Natural killer cell (primary cell): ENCODE data around the gene POLE3. TPM values are rescaled to one million over a fixed set of nuclear protein-coding genes. Genes with fewer than 3 reads are reported as not detected.
"Not testable (repeated sequence)": the region's sequence is repeated elsewhere in the genome, so short reads cannot be mapped to it uniquely, and the experiment has no call there.

Source experiments
- ATAC-seq, 3 donors: fragments of 150-1000 bp in 2 of 3; fragments of 200-7000 bp in 1 of 3; cut with Tn5 transposase; 1 replicate in 1 of 3; 2 replicates in 2 of 3; pipeline ENCODE4 v1.10.0; 2021; ENCODE audit warnings: mild to moderate bottlenecking in 2 of 3, moderate library complexity in 2 of 3
- DNase-seq, 2 donors: peaks; one replicate each; pipeline versions ENCODE4 v3.0.0 to v3.0.0-alpha.2; 2013 to 2021; ENCODE audit warnings: mixed read lengths in 1 of 2
- H3K27ac ChIP-seq: one replicate; pipeline ENCODE4 v1.5.1; 2013; ENCODE audit warnings: mild to moderate bottlenecking, low read length
- H3K27me3 ChIP-seq: one replicate; pipeline ENCODE4 v1.6.1; 2013; ENCODE audit warnings: low read length; ENCODE audit not compliant: control insufficient read depth, insufficient read depth
- H3K36me3 ChIP-seq: one replicate; pipeline ENCODE4 v1.6.1; 2013; ENCODE audit warnings: low read length; ENCODE audit not compliant: control insufficient read depth, insufficient read depth
- H3K4me1 ChIP-seq: one replicate; pipeline ENCODE4 v1.6.1; 2013; ENCODE audit warnings: low read length; ENCODE audit not compliant: control insufficient read depth, insufficient read depth
- H3K4me3 ChIP-seq: one replicate; pipeline ENCODE4 v1.5.1; 2013; ENCODE audit warnings: low read length
- H3K9me3 ChIP-seq: one replicate; pipeline ENCODE4 v1.6.1; 2013; ENCODE audit warnings: low read length; ENCODE audit not compliant: control insufficient read depth, insufficient read depth
- H3K27ac Mint-ChIP-seq, 2 donors: one replicate each; pipeline ENCODE4 v1.8.0; 2022; ENCODE audit warnings: mild to moderate bottlenecking in 2 of 2, mixed read lengths in 2 of 2, moderate library complexity in 1 of 2
- H3K27me3 Mint-ChIP-seq, 2 donors: one replicate each; pipeline ENCODE4 v1.8.0; 2022; ENCODE audit warnings: low read depth in 2 of 2, mixed read lengths in 2 of 2
- H3K36me3 Mint-ChIP-seq: one replicate; pipeline ENCODE4 v1.8.0; 2022; ENCODE audit warnings: mixed read lengths
- H3K4me1 Mint-ChIP-seq, 2 donors: one replicate each; pipeline ENCODE4 v1.8.0; 2022; ENCODE audit warnings: mixed read lengths in 2 of 2
- H3K4me3 Mint-ChIP-seq: one replicate; pipeline ENCODE4 v1.8.0; 2022; ENCODE audit warnings: mild to moderate bottlenecking, moderate library complexity, mixed read lengths
- H3K9me3 Mint-ChIP-seq, 2 donors: one replicate each; pipeline ENCODE4 v1.8.0; 2022; ENCODE audit warnings: mixed read lengths in 2 of 2
- CTCF ChIP-seq: fragments of 200-600 bp; IDR thresholded peaks from one replicate; pipeline ENCODE4 v1.8.0; 2022; ENCODE audit warnings: antibody characterized with exemption
- WGBS: methylation state at CpG from one replicate; pipeline ENCODE4 v1.1.7; 2013; ENCODE audit warnings: missing lambda C conversion rate; ENCODE audit not compliant: insufficient coverage; 5-methylcytosine and 5-hydroxymethylcytosine counted together
- intact Hi-C: fragments of 100-400 bp; cut with micrococcal nuclease; formaldehyde crosslinking; loops from one replicate; pipeline ENCODE4 v1.14.2; 2022
- total RNA-seq, 4 donors: library from RNA; stranded (reverse); fragments of 120-200 nt in 1 of 4; gene quantifications; one replicate each; pipeline versions ENCODE4 v1.2.3 to v1.2.4, GENCODE V29; 2013 to 2022

Gene POLE3
- total RNA-seq, 3 donors from 2014 or later (not counting 1 experiment from before 2014, with no cell fraction given), result 59.2 to 66.7 (median 62.2) TPM

- Mint-ChIP-seq H3K9me3 (no peaks in the 10 kb centered on the region), H3K27me3 (no peaks in the 10 kb centered on the region), H3K4me3 (no peak overlapping the region), H3K36me3 (peaks cover 7% of the 10 kb centered on the region), H3K27ac (no peak overlapping the region), H3K4me1 (no peaks in the 10 kb centered on the region)
- peaks cover 48% of the 10 kb centered on the region for H3K36me3 ChIP-seq
- ATAC-seq, result no peak
- H3K4me3 ChIP-seq, result no peak overlapping the region
- H3K9me3 ChIP-seq, result no peaks in the 10 kb centered on the region
- intact Hi-C loops, result no loop called here
- H3K27ac ChIP-seq, result no peak overlapping the region
- no peaks in the 10 kb centered on the region for H3K4me1 ChIP-seq
- H3K27me3 ChIP-seq, result no peaks in the 10 kb centered on the region
- TF ChIP-seq CTCF, result no peak
- 93% methylated on average over 9 of the region's 9 CpGs for WGBS
- no peak for DNase-seq
Observed at GRCh38 chr9:113387560-113388230, 22.8 kb downstream of the POLE3 start.

DNA sequence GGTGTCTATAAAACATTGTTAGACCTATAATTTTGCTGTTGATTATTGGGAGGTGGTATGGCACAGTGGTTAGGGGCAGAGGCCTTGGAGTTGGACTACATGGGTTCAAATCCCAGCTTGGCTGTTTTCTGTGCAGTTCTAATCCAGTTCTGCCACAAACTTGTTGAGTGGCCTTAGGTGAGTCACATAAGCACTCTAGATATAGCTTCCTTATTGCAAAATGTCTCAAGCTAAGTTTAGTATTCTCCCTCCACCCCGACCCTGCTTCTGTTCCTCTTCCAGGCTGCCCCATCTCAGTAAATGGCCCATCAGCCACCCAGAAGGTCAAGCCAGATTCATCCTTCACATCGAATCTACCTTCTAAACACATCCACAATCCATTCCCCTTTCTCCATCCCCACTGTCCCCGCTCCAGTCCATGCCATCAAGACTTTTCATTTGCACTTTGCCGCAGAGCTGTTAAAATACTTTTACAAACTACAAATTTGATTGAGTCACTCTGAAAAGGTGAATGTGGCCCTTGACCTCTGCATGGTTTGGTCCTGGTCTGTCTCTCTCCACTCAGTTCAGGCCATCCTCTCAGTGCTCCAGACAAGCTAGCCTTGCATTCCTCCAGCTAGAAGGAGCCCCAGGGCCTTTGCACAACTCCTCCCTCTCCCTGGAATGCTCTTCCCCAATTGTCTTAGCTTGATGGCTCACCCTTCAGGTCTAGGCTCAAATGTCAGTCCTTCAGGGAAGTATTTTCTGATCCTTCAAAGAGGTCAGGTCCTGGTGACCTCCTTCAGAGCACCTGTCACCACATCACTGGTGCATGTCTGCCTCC, 23.7 kb downstream of the POLE3 start:
- WGBS, result 94% methylated on average over 4 of the region's 4 CpGs
- TF ChIP-seq CTCF, result no peak
- no peaks in the 10 kb centered on the region for H3K4me1 ChIP-seq
- no peaks in the 10 kb centered on the region for H3K27me3 Mint-ChIP-seq
- intact Hi-C loops, result no loop called here
- H3K4me1 Mint-ChIP-seq, result no peaks in the 10 kb centered on the region
- DNase-seq, result no peak
- ATAC-seq, result no peak
- no peak overlapping the region for H3K27ac ChIP-seq
- H3K36me3 Mint-ChIP-seq, result peaks cover 7% of the 10 kb centered on the region
- peaks cover 42% of the 10 kb centered on the region for H3K36me3 ChIP-seq
- H3K9me3 ChIP-seq, result no peaks in the 10 kb centered on the region
- no peaks in the 10 kb centered on the region for H3K9me3 Mint-ChIP-seq
- no peak overlapping the region for H3K4me3 Mint-ChIP-seq
- H3K27ac Mint-ChIP-seq, result no peak overlapping the region
- no peaks in the 10 kb centered on the region for H3K27me3 ChIP-seq
- H3K4me3 ChIP-seq, result no peak overlapping the region

DNA sequence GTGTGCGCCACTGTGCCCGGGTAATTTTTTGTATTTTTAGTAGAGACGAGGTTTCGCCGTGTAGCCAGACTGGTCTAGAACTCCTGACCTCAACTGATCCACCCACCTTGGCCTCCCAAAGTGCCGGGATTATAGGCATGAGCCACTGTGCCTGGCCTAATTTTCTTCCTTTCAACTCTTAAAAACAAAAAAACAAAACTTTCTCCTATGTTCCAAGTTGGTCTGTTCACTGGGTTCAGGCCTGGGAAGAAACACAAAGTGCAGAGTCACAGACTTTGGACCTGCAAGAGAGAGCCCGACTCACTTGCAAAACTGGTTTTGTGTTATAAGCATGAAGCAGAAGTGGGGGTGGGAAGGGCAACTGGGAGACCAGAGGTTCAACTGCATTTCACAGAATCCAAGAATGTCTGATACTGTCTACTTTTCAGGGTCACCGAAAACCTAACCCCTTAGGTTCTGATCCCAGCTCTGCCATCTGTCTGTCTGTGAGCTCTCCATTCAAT, 28.5 kb downstream of the POLE3 start:
- Mint-ChIP-seq H3K27me3 (no peaks in the 10 kb centered on the region), H3K27ac (no peak overlapping the region), H3K36me3 (peaks cover under 1% of the 10 kb centered on the region), H3K9me3 (no peaks in the 10 kb centered on the region), H3K4me3 (no peak overlapping the region), H3K4me1 (no peaks in the 10 kb centered on the region)
- Histone ChIP-seq H3K4me3 (no peak overlapping the region), H3K27ac (no peak overlapping the region), H3K4me1 (peaks cover 5% of the 10 kb centered on the region), H3K36me3 (no peaks in the 10 kb centered on the region), H3K27me3 (no peaks in the 10 kb centered on the region), H3K9me3 (no peaks in the 10 kb centered on the region)
- WGBS, result 95% methylated on average over 8 of the region's 8 CpGs
- no peak for DNase-seq
- no peak for TF ChIP-seq CTCF
- no peak for ATAC-seq
- intact Hi-C loops, result no loop called here

GRCh38 chr9:113381441-113381840, 29.0 kb downstream of the POLE3 start:
- H3K9me3 Mint-ChIP-seq, H3K36me3 Mint-ChIP-seq, H3K27me3 Mint-ChIP-seq, H3K27ac ChIP-seq, ATAC-seq, H3K4me1 Mint-ChIP-seq, H3K4me1 ChIP-seq, intact Hi-C loops, H3K27me3 ChIP-seq, H3K4me3 ChIP-seq, H3K36me3 ChIP-seq, H3K9me3 ChIP-seq, DNase-seq, H3K4me3 Mint-ChIP-seq: not testable (repeated sequence)
- H3K27ac Mint-ChIP-seq, result peak overlapping the region in 1 of 2 donors; percentile 1
- 95% methylated on average over 7 of the region's 7 CpGs for WGBS
